Esophagus squamous epithelium (tissue), 4 donors: ENCODE data around the gene RNF38.

Experiments used
- POLR2A ChIP-seq, 4 donors: fragments of 450-650 bp; IDR thresholded peaks; one replicate each; pipeline ENCODE4 v1.6.1; 2017; ENCODE audit warnings: antibody characterized with exemption in 4 of 4, mild to moderate bottlenecking in 4 of 4, moderate library complexity in 3 of 4
- TF ChIP-seq, protein P1 (sequence below), 6 experiments: fragments of 450-650 bp in 4 of 6; fragments of 200-600 bp in 2 of 6; sonication (generic) in 2 of 6; IDR thresholded peaks; one replicate each; pipeline ENCODE4 v1.5.1; 2016 to 2019; ENCODE audit warnings: antibody characterized with exemption in 6 of 6, mild to moderate bottlenecking in 4 of 6, moderate library complexity in 4 of 6

GRCh38 chr9:36336131-36336907, 63.8 kb downstream of the RNF38 start:
- no peak for TF ChIP-seq POLR2A (IDR thresholded peaks at IDR 0.05)
- TF ChIP-seq, protein P1, sequence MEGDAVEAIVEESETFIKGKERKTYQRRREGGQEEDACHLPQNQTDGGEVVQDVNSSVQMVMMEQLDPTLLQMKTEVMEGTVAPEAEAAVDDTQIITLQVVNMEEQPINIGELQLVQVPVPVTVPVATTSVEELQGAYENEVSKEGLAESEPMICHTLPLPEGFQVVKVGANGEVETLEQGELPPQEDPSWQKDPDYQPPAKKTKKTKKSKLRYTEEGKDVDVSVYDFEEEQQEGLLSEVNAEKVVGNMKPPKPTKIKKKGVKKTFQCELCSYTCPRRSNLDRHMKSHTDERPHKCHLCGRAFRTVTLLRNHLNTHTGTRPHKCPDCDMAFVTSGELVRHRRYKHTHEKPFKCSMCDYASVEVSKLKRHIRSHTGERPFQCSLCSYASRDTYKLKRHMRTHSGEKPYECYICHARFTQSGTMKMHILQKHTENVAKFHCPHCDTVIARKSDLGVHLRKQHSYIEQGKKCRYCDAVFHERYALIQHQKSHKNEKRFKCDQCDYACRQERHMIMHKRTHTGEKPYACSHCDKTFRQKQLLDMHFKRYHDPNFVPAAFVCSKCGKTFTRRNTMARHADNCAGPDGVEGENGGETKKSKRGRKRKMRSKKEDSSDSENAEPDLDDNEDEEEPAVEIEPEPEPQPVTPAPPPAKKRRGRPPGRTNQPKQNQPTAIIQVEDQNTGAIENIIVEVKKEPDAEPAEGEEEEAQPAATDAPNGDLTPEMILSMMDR (IDR thresholded peaks at IDR 0.05), result no peak
